Measurements from ENCODE around the gene GDF7. TPM values are rescaled to one million over a fixed set of nuclear protein-coding genes. Genes with fewer than 3 reads are reported as not detected.

GDF7 gene
- polyA plus RNA-seq, 1 experiment, result 0.32 TPM

GRCh38 chr2:20728114-20728758 lies 61.3 kb downstream of the GDF7 start:
- Histone ChIP-seq H3K27me3 (ENCODE audit: control insufficient read depth, insufficient read depth, low read length) (no peaks in the 10 kb centered on the region), H3K36me3 (ENCODE audit: control insufficient read depth, insufficient read depth, low read length) (peaks cover 1% of the 10 kb centered on the region), H3K4me3 (ENCODE audit: low read depth, low read length) (no peak overlapping the region)
- DNase-seq (ENCODE audit: low read depth), result no peak
- POLR2A ChIA-PET, result interaction anchor here (0.6 kb wide), 1 partner anchor 300 kb away, joined by 3 read pairs; no protein-coding TSS in a partner anchor
- TF ChIP-seq CTCF (IDR thresholded peaks at IDR 0.05; ENCODE audit: insufficient read depth, low read depth, low read length), result no peak
- CTCF ChIA-PET, result interaction anchor here (1.1 kb wide), 1 partner anchor 53 kb away, joined by 4 read pairs; no protein-coding TSS in a partner anchor

Other genes with a start within 250 kb of the GDF7 start
- gene RHOB, start 220.1 kb upstream of the GDF7 start, polyA plus RNA-seq (2011; rRNA removed), result 76.7 and 87.2 TPM in 2 replicates
- 8.3 and 13.6 TPM in 2 replicates for gene HS1BP3, start 16.0 kb upstream of the GDF7 start, polyA plus RNA-seq (2011; rRNA removed)
- gene LDAH, start 156.0 kb downstream of the GDF7 start, polyA plus RNA-seq (2011; rRNA removed), result 10.0 and 19.3 TPM in 2 replicates